ENCODE measurements around the gene MYO3B.
"Not testable (repeated sequence)": the region's sequence is repeated elsewhere in the genome, so short reads cannot be mapped to it uniquely, and the experiment has no call there.

MYO3B gene

GRCh38 chr2:170377500-170378207, 199.7 kb downstream of the MYO3B start:
- no peak for DNase-seq

- DNase-seq: no peak
These were observed 202.3 kb downstream of the MYO3B start for GRCh38 chr2:170380267-170380666.

GRCh38 chr2:170381678-170382077, 203.7 kb downstream of the MYO3B start:
- DNase-seq: no peak

GRCh38 chr2:170386554-170386953, 208.6 kb downstream of the MYO3B start:
- no peak for DNase-seq

- no peak for DNase-seq
These were observed 213.1 kb downstream of the MYO3B start for GRCh38 chr2:170391018-170391417.

- no peak for DNase-seq
These were observed 213.8 kb downstream of the MYO3B start for GRCh38 chr2:170391697-170392096.

GRCh38 chr2:170393861-170394498, 216.0 kb downstream of the MYO3B start:
- no peak for DNase-seq

GRCh38 chr2:170394641-170395387, 216.9 kb downstream of the MYO3B start:
- DNase-seq: no peak

- DNase-seq: peak; percentile 36
These were observed 219.0 kb downstream of the MYO3B start for GRCh38 chr2:170396799-170397459.

- DNase-seq: no peak
These were observed 223.2 kb downstream of the MYO3B start for GRCh38 chr2:170401187-170401586.

GRCh38 chr2:170404846-170405245, 226.9 kb downstream of the MYO3B start:
- DNase-seq: no peak

GRCh38 chr2:170405326-170405725, 227.4 kb downstream of the MYO3B start:
- no peak for DNase-seq

GRCh38 chr2:170408461-170409163, 230.7 kb downstream of the MYO3B start:
- DNase-seq: no peak

GRCh38 chr2:170409164-170409535, 231.2 kb downstream of the MYO3B start:
- peak; percentile 68 for DNase-seq

- DNase-seq: no peak
These were observed 233.7 kb downstream of the MYO3B start for GRCh38 chr2:170411660-170412059.

GRCh38 chr2:170420961-170421687, 243.2 kb downstream of the MYO3B start:
- DNase-seq: no peak

- DNase-seq: no peak
These were observed 246.0 kb downstream of the MYO3B start for GRCh38 chr2:170423919-170424318.

- no peak for DNase-seq
These were observed 247.4 kb downstream of the MYO3B start for GRCh38 chr2:170425281-170425751.

GRCh38 chr2:170428868-170429267, 250.9 kb downstream of the MYO3B start:
- no peak for DNase-seq

GRCh38 chr2:170432823-170433222, 254.9 kb downstream of the MYO3B start:
- DNase-seq: no peak

GRCh38 chr2:170433448-170433847, 255.5 kb downstream of the MYO3B start:
- DNase-seq: no peak

GRCh38 chr2:170434396-170434795, 256.4 kb downstream of the MYO3B start:
- DNase-seq: not testable (repeated sequence)
